HG03378 (cell line): ENCODE data around the gene SLC22A14.

Source experiments
- ATAC-seq: cut with Tn5 transposase; IDR thresholded peaks from one replicate; pipeline ENCODE4 v1.9.1; 2021; ENCODE audit warnings: mild to moderate bottlenecking, moderate library complexity; ENCODE audit not compliant: unreplicated experiment

SLC22A14 gene

DNA sequence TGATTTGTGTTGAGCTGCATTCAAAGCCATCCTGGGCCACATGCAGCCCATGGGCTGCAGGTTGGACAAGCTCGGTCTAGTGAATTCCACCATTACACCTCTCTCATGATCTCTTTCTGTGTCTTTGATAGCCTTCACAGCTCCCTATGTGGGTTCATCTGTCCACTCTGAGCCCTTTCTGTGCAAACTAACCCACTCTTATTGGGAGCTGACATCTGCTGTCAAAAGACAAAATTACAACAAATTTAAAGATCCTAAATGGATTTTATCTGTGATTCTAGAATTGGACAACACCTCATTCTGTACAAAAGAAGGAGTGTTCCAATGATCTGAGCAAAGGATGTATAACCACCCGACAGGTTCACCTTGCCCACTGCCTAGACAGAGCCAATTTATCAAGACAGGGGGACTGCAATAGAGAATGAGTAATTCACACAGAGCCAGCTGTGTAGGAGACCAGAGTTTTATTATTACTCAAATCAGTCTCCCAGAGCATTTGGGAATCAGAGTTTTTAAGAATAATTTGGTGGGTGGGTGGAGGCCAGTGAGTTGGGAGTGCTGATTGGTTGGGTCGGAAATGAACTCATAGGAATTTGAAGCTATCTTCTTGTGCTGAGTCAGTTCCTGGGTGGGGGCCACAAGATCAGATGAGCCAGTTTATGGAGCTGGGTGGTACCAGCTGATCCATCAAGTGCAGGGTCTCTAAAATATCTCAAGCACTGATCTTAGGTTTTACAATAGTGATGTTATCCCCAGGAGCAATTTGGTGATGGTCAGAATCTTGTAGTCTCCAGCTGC, 61.9 kb downstream of the SLC22A14 start:
- no peak for ATAC-seq

DNA sequence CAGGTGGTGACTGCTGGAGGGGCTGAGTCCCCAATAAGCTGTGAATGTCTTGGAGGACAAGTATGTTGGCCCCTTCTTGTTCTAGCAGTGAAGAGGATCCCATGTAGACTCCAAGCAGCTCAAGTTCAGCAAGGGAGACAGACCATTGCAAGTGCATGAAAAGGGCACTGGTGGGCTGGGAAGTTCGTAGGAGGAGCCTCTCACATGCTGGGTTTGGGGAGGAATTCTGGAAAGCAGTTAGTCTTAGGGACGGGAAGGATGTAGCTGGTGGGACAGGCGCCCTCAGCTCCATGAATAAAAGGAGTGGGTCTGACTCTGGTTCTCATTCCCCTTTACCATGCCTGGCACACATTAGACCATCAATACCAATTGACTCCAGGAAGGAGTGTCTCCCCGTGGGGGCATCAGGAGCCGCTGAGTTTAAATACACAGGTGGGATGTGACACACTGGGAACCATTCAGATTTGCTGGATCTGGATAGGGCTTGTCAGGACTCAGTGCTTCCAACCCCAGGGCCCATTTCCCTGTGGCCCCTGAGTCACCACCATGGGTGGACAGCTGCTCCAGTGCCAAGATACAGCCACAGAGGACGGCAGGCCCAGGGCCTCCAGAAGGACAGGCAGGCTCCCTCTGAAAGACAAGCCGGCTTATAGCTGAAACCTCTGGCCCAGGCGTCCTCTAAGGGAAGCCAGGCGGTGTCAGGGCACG, 63.9 kb downstream of the SLC22A14 start:
- peak; percentile 34 for ATAC-seq

DNA sequence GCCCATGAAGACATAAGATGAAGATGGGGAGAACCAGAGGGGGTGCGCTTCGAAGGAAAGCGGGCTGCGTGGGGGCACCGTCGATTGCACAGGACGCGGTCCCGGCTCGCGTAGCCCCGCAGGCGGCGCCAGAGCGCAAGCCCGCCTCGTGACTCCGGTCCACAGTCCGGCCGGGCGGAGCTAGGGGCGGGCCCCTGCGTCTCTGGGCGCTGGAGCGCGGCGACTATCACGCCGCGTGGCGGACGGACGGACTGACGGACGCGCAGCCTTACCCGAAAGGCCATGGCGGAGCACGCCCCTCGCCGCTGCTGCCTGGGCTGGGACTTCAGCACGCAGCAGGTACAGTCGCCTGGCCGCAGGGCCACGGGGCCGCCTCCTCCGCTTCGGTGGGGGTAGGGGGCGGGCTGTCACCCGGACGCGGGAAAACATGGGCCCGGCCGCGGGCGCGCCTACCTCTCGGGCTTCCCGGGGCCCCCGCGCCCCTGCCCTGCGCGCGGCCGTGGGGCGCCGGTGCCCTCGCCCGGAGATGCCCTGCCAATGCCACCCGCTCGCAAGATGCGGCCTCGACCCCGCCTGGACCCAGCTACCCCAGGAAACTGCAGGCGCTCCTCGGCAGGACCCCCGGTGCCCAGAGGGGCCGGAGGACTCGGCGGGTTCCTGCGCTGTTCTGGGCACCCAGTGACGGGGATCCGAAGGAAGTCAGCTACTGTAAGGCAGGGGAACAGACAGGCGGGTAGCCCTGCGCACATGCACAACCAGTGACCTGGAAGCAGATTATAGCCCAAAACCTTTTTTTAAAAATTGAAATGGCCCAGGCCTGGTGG, 64.7 kb downstream of the SLC22A14 start, which contains the start of gene XYLB:
Gene XYLB (plus strand): TSS at position 199 of the 824 bp plus-strand sequence. CDS start 84 bp downstream, at position 283.
- ATAC-seq = peak; percentile 87

DNA sequence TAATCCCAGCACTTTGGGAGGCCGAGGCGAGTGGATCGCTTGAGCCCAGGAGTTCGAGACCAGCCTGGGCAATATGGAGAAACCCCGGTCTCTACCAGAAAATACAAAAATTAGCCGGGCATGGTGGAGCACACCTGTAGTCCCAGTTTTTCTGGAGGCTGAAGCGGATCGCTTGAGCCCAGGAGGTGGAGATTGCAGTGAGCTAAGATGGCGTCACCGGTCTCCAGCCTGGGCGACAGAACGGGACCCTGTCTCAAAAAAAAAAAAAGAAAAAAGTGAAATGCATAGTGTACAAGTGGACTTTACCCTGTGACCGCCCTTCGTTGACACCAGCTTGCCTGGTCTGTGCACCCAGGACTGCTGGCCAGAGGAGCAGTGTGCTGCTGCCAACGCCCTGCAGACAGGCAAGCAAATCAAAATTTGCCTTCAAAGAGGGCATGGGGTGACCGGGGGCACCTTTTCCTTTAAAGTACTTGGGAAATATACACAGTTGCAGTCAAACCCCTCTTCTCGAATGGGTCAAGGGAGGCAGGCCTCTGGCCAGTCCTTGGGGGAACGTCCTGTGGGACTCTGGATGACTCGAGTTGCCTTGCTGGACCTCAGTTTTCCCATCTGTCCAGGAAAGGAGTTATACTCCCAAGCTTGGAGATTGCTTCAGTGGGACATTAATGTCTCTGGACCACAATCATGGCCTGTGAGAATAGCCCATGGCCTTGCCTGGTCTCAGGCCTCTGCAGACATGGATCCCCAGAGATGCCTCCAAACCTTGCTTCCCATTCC, 65.5 kb downstream of the SLC22A14 start:
- no peak for ATAC-seq

DNA sequence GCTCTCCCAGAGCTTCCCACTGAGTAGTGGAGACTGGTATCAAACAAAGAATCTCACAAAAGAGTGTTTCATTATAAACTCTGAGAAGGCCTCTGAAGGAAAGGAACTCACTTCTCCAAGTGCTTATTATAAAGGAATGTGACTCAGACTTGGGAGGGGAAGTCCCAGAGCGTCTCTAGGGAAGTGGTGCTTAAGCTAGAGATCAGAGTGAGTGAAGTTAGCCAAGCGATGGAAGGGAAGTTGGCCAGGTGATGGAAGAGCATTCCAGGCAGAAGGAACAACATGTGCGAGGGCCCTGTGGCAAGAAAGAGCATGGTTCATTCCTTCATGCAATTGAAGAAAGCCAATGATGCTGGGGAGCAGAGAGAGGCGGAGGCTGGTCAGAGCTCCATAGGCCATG, 66.8 kb downstream of the SLC22A14 start:
- ATAC-seq = no peak

DNA sequence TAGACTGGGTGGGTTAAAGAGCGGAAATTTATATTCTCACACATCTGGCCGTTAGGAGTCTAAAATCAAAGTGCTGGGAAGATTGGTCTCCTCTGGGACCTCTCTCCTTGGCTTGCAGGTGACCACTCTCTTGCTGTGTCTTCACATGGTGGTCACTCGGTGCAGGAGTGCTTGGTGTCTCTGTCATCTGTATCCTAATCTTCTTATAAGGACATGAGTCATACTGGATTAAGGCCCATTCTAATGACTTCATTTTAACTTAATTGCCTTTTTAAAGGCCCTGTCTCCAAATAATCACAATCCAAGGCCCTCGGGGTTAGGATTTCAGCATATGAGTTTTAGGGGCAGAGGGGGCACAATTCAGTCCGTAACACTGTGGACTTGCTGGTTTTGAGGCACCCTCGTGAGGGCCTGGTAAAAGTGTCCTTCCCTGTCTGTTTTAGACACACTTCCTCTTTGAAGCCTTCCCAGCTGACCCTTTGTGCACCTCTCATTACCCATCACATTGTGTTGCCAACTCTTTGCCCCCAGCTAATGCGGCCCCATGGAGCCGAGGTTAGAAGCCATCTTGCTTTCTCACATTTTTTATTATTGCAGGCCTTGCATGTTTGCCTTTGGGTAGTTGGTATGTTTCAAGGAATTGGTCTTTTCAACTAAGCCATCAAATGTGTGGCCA, 67.7 kb downstream of the SLC22A14 start:
- no peak for ATAC-seq

DNA sequence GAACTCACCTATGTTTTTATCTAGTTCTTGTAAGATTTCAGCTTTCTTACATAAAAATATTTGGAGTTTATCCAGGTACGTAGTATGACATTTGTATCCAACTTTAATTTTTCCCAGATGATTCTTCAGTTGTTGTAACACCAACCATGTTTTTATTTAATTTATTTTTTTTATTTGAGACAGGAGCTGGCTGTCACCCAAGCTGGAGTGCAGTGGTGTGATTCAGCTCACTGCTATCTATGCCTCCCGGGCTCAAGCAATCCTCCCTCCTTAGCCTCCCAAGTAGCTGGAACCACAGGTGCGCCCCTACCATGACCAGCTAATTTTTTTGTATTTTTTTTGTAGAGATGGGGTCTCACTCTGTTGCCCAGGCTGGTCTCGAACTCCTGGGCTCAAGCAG, 71.1 kb downstream of the SLC22A14 start:
- ATAC-seq = no peak

DNA sequence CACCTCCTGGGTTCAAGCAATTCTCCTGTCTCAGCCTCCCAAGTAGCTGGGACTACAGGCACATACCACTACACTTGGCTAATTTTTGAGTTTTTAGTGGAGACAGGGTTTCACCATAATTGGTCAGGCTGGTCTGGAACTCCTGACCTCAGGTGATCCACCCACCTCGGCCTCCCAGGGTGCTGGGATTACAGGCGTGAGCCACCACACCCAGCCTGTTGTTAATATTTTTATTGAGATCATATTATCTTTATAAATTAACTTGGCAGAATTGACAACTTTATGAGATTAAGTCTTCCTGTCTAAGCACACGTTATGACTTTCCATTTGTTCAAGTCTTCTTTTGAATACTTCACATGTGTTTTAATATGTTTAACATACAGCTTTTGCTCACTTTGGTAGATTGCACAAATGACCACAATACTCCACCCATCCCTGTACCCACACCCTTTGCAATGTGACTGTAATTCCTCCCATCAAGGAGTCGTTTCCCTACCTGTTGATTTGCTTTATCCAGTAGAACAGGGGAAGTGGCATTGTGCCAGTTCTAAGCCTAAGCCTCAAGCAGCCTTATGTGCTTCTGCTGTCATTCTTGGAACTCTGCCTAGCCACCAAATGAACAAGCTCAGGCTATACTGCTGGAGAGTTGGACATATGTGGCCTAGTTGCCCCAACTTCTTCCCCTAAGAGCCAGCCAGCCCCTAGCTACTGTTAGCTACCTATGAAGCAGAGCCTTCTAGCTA, 72.7 kb downstream of the SLC22A14 start:
- ATAC-seq = no peak

DNA sequence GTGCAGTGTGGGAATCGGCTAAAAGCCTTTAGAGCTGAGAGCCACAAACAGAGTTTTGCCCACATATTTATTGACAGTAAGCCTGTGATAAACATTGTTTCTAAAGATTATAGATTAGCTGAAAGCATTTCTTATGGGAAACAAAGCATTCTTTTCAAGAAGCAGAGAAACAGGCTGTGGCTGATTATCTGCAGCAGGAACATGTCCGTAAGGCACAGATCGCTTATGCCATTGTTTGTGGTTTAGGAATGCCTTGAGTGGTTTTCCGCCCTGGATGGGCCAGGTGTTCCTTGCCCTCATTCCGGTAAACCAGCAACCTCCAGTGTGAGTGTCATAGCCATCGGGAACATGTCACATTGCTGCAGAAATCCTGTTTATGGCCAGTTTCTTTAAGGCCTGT, 76.9 kb downstream of the SLC22A14 start:
- ATAC-seq = no peak

DNA sequence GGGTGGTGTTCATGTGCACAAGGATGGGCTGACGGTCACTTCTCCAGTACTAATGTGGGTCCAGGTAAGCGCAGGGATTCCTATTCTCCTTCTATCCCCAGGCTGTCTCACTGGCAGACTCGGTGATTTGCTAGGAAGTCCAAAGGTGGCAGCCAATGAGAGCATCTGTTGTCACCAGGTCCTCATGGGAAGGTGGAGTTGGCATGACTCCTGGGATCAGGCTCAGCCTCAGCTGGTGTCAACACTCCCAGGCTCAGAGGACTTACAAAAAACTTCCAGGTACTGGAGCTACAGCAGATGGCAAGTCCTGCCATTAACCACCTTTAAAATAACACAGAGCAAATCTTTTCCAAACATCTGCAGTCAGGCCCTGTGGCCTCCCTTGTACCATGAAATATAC, 78.3 kb downstream of the SLC22A14 start:
- no peak for ATAC-seq

DNA sequence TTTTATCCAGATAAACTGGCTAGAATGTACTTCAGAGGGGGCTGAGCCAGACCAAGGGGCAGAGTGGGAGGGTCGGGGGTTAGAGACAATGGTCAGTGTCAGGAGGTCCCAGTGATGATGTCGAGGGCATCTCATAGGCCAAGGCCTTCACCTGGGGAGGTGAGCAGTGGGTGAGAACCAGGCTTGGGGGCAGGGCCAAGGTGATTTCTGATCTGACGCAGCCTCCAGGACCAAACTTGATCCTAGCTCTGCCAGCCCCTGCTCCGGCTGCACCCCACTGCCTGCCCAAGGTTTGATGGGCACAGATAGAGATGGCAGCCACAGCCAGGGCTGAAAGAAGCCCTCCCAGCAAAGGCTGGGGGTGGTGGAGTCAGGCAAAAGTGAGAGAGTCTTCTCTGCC, 79.4 kb downstream of the SLC22A14 start:
- ATAC-seq = no peak

DNA sequence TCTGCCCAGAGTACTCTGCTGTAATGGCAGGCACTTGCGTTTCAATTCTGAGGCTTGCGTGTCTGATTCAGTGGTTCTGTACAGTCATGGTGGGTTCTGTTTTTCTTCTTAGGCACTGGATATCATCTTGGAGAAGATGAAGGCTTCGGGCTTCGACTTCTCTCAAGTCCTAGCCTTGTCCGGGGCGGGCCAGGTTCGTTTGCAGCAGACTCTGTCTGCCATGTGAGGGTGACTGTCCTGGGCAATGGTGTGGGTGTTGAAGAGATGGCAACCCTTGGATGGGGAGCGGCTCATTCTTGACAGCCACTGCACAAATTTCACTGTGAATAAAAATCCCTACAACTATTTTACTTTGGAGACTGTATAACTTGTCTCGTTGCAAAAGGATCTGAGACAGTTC, 80.7 kb downstream of the SLC22A14 start:
- ATAC-seq = no peak

DNA sequence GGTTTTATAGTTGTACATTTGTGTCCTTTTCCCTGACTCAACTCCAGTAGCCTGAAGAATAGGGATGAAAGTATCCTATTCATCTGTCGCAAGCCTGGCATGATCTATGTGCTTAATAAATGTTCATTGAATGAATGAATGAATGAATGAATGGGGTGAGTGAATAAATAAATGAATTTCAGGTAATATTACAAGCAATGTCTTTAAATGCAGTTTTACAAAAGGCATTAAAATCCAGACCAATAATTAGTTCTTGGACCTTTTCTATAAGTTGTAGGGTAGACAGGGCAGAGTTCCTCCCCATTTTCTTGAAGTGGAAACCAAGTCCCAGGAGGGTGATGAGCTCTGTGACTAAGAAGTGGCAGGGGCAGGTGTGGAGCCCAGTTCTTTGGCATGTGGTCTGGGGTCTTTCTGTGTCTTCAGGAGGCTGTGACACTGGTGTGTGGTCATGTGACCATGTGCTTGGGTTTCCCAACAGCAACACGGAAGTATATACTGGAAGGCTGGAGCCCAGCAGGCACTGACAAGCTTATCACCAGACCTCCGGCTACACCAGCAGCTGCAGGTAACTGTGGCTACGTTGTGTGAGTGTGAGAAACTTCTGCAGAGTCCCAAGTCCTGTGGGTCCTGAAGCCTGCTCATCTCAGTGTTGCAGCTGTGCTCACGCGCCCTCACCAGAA, 82.8 kb downstream of the SLC22A14 start:
- ATAC-seq = no peak

DNA sequence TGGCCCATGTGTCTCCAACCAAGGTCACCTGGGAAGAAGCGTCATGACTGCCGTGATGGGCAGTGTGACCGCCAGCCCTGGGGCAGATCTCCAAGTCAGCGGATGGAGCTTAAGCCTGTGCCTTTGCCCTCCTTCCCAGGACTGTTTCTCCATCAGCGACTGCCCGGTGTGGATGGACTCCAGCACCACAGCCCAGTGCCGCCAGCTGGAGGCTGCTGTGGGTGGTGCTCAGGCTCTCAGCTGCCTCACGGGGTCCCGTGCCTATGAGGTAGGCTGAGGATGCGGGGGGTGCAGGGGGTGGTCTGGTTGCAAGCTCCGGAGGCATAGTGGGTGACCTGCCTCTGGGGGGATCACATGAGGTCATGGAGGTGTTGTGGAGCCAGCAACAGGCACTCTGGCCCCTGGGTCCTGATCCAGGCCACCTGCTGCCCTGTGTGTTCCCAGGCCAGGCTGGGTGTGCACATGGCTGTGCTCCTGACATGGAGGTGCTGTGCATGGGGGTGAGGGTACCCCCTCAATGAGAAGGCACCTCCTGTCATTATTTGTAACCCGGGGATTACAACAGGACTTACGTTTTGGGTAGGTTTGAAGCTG, 83.5 kb downstream of the SLC22A14 start:
- ATAC-seq = no peak

DNA sequence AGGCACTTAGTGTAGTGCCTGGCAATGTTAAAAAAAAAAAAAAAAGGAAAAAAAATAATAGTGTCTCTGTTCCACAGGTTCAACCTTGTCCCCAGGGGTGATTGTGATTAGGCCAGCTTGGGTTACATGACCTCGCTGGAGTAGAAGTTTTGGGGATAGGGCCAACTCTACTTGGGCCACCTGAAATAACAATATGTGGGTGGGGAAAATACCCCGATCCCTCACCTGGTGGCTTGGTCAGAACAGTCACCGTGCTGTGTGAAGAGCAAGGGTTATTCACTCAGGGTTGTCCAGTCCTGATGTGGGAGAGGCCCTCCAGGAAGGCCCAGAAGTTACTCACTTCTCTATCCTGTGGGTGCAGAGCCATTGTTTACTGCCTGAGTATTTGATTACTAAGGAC, 84.0 kb downstream of the SLC22A14 start:
- no peak for ATAC-seq

DNA sequence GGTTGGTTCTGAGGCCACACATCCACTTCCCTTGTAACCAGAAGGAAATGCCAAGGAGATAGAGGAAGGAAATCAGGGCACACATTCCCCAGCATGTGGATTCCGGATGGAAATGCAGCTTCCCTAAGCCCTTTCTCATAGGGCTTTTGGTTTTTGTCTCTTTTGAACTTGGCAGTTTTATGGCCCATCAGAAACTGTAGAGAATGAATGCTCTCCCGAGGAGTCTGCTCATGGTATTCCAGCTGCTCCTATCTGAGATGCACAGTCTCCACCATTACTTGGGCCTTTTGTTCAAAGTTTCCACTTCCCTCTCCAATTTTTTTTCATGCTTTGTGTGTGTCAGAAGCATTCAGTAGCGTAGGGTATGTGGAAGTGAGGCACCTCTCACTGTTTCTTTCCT, 85.7 kb downstream of the SLC22A14 start:
- ATAC-seq = no peak
